Measurements from ENCODE around the gene FAAP20.

DNA sequence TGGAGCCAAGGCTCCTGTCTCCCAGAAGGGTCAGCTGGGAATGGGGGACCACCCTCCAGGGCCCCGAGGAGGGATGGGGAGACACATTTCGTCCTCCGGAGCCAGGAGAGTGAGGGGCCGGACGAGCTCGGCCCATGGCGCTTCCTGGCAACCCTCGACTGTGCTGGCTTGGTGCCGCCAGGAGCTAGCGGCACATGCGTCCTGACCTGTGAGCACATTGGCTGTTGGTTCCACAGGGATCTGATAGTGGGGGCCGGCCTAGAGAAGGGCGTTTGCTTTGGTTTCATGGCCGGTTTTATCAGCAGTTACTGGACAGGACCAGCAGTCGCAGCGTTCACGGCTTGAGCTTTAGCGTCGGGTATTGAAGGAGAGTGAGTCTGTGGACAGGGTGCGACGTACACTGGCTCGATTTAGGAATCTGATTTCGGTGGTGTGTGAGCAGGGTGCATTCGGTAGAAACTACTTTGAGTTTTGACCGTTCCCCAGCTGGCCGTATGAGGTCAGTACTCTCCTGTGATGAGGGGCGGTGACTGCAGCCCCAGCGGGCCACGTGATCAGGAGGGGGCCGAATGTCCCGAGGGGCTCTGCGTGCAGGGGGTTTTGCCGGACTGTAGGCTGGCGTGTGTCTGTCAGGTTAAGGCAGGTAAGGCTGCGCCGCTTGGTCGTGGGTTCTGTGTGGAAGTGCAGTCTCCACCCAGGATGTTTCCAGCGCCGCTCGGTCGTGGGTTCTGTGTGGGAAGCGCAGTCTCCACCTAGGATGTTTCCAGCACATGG, 18.7 kb downstream of the FAAP20 start:
- TF ChIP-seq SPI1 (IDR thresholded peaks at IDR 0.05; ENCODE audit: low read depth, low read length) = no peak
- no peak for TF ChIP-seq POLR2AphosphoS5 (IDR thresholded peaks at IDR 0.05; ENCODE audit: low read depth, low read length)
- TF ChIP-seq POLR2A (IDR thresholded peaks at IDR 0.05; ENCODE audit: low read depth, low read length) = no peak
- no peak for TF ChIP-seq PAX5 (IDR thresholded peaks at IDR 0.05; ENCODE audit: insufficient read depth, low read length, severe bottlenecking)

Data from GM12891 (cell line).